Left lung (tissue), 10 donors: ENCODE data around the gene GSG1. TPM values are rescaled to one million over a fixed set of nuclear protein-coding genes. Genes with fewer than 3 reads are reported as not detected.

Experiments
- ATAC-seq: fragments of 200-7000 bp; cut with Tn5 transposase; one replicate; pipeline ENCODE4 v1.9.1; 2020; ENCODE audit warnings: moderate library complexity
- DNase-seq, 4 donors: peaks; one replicate each; pipeline ENCODE4 v3.0.0-alpha.2; 2013 to 2020
- H3K27ac ChIP-seq, 2 donors: fragments of 200-600 bp; sonication (generic) in 1 of 2; one replicate each; pipeline versions ENCODE4 v1.5.0 to v1.8.0; 2020 to 2021
- H3K27me3 ChIP-seq, 2 donors: fragments of 200-600 bp; sonication (generic) in 1 of 2; one replicate each; pipeline versions ENCODE4 v1.5.0 to v1.8.0; 2020 to 2021
- H3K36me3 ChIP-seq, 2 donors: fragments of 200-600 bp; sonication (generic) in 1 of 2; one replicate each; pipeline versions ENCODE4 v1.5.0 to v1.8.0; 2020 to 2021
- H3K4me1 ChIP-seq, 2 donors: fragments of 200-600 bp; one replicate each; pipeline ENCODE4 v1.8.0; 2021
- H3K4me3 ChIP-seq, 2 donors: fragments of 200-600 bp; sonication (generic) in 1 of 2; one replicate each; pipeline versions ENCODE4 v1.5.0 to v1.8.0; 2020 to 2021; ENCODE audit warnings: mild to moderate bottlenecking in 1 of 2
- H3K9me3 ChIP-seq, 2 donors: fragments of 200-600 bp; sonication (generic) in 1 of 2; one replicate each; pipeline versions ENCODE4 v1.5.0 to v1.8.0; 2020 to 2021
- intact Hi-C, 2 donors: fragments of 100-400 bp; cut with DNase I; formaldehyde crosslinking; loops; one replicate each; pipeline versions ENCODE4 v1.11.2 to v1.14.2; 2022
- polyA plus RNA-seq, 6 donors: library from polyadenylated mRNA; unstranded; fragments of 120-200 nt; gene quantifications; one replicate each; pipeline ENCODE4 v1.2.1, GENCODE V29; 2013; ENCODE audit not compliant: insufficient read length in 6 of 6
- total RNA-seq, 2 donors: library from RNA; stranded (reverse); fragmentation: NEBNext Ultra II Directional; extraction: Animal tissue kit (Norgen Biotek cat#: 25700); gene quantifications; one replicate each; pipeline ENCODE4 v1.2.1, GENCODE V29; 2021
- TF ChIP-seq, protein P1 (sequence below), 2 donors: fragments of 200-600 bp; sonication (generic) in 1 of 2; IDR thresholded peaks; one replicate each; pipeline versions ENCODE4 v1.5.0 to v1.8.0; 2021; ENCODE audit warnings: antibody characterized with exemption in 2 of 2
- donor health status: DM: no; HTN: yes; CAD: no.
- donor health status: DM: no; HTN: no; CAD: no.

GSG1 gene
- total and polyA plus RNA-seq, 8 donors = 0.26 to 0.75 (median 0.61) TPM; not detected in 1

DNA sequence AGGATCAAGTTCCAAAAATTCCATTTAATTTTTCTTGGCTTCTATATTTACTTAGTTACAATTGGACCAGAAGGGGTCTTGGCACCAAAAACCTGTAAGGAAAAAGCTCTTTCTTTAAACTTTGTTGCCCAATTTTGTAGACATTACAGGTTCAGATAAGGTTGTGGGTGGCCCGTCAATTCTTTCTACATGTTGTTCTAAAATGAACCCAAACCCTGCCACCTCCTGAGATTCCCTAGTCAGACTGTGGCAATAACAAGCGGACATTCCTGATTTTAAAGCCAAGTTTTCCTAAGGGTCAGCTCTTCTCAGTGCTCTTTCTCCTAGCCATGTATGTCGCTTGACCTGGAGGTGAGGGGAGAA lies 45.0 kb upstream of the GSG1 start:
- DNase-seq (no peak), ATAC-seq (no peak)
- Histone ChIP-seq H3K4me1 (peaks cover 22 to 45% of the 10 kb centered on the region in 2 donors), H3K27me3 (no peaks in the 10 kb centered on the region), H3K4me3 (no peak overlapping the region), H3K36me3 (no peaks in the 10 kb centered on the region), H3K27ac (peak overlapping the region in 1 of 2 donors; percentile 48), H3K9me3 (no peaks in the 10 kb centered on the region)
- TF ChIP-seq, protein P1, sequence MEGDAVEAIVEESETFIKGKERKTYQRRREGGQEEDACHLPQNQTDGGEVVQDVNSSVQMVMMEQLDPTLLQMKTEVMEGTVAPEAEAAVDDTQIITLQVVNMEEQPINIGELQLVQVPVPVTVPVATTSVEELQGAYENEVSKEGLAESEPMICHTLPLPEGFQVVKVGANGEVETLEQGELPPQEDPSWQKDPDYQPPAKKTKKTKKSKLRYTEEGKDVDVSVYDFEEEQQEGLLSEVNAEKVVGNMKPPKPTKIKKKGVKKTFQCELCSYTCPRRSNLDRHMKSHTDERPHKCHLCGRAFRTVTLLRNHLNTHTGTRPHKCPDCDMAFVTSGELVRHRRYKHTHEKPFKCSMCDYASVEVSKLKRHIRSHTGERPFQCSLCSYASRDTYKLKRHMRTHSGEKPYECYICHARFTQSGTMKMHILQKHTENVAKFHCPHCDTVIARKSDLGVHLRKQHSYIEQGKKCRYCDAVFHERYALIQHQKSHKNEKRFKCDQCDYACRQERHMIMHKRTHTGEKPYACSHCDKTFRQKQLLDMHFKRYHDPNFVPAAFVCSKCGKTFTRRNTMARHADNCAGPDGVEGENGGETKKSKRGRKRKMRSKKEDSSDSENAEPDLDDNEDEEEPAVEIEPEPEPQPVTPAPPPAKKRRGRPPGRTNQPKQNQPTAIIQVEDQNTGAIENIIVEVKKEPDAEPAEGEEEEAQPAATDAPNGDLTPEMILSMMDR (IDR thresholded peaks at IDR 0.05) = no peak
- intact Hi-C loops = no loop called here

DNA sequence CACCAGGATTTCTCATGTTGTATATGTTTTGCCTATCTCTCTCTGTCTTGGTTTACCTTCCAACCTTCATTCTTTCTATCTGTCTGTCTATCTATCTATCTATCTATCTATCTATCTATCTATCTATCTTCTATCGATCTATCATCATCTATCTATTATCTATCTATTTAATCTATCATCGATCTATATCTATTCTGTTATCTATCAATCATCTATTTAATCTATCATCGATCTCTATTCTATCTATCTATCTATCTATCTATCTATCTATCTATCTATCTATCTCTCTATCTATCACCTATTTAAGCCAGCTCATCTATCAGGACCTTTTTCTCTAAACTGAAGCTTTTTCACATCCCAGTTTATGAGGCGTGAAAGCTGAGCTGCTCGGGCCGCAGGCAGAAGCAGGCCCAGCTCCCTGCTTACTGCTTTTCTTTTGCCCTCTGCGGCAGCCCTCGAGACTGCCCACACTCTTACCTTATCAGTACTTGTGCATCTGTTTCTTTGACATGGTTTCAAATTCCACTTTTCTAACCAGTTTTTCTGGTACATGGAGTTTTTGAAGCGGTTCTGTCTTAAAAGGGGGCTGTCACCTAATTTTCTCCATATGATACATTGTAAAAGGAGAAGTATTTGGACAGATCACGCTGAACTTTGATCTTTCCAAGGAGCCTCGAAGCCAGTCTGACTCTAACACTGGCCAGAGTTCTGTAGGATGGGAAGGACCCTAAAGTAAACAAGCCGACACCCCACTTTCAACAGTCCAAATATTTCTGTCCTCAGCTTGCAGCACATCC lies 44.4 kb upstream of the GSG1 start:
- no peaks in the 10 kb centered on the region for H3K27me3 ChIP-seq
- no peaks in the 10 kb centered on the region for H3K36me3 ChIP-seq
- no peak overlapping the region for H3K4me3 ChIP-seq
- peaks cover 22 to 45% of the 10 kb centered on the region in 2 donors for H3K4me1 ChIP-seq
- DNase-seq (peak in 3 of 4 donors; percentile 48 to 89 (median 84)), ATAC-seq (peak; percentile 81)
- peak overlapping the region in 1 of 2 donors; percentile 48 for H3K27ac ChIP-seq
- intact Hi-C loops = no loop called here
- H3K9me3 ChIP-seq = no peaks in the 10 kb centered on the region
- TF ChIP-seq, protein P1 (IDR thresholded peaks at IDR 0.05) = no peak

DNA sequence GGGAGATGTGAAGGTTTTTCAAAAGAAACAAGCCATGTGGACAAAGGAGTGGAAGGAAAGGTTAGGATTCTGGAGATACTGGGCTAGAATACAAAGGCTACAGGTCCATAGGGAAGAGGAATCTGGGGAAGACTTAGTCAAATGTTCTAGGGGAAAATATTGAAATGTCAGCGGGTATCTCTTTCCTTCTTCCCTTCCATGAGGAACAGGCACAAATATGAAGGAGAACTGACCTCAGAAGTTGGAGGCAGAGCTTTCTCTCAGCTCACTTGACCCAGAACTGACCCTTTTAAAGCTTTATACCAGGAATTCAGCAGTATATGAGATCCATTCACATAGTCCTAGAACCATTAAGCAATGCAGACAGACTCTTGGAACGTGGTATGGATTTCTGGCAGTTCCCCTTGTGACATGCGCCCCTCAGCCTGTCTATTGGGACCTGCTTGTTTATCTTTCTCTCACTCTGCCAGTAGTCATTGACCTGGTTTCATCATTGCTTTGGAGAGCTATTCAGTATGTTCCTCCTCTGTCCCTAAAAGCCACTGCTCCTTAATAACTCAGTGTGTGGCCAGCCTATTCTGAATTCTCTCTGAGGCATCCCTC lies 43.0 kb upstream of the GSG1 start:
- TF ChIP-seq, protein P1 (IDR thresholded peaks at IDR 0.05) = no peak
- Histone ChIP-seq H3K4me1 (peaks cover 22 to 45% of the 10 kb centered on the region in 2 donors), H3K4me3 (no peak overlapping the region), H3K9me3 (no peaks in the 10 kb centered on the region), H3K27me3 (no peaks in the 10 kb centered on the region), H3K36me3 (no peaks in the 10 kb centered on the region), H3K27ac (no peak overlapping the region)
- ATAC-seq (peak; percentile 65), DNase-seq (peak in 2 of 4 donors; percentile 55 to 71)
- intact Hi-C loops = no loop called here

DNA sequence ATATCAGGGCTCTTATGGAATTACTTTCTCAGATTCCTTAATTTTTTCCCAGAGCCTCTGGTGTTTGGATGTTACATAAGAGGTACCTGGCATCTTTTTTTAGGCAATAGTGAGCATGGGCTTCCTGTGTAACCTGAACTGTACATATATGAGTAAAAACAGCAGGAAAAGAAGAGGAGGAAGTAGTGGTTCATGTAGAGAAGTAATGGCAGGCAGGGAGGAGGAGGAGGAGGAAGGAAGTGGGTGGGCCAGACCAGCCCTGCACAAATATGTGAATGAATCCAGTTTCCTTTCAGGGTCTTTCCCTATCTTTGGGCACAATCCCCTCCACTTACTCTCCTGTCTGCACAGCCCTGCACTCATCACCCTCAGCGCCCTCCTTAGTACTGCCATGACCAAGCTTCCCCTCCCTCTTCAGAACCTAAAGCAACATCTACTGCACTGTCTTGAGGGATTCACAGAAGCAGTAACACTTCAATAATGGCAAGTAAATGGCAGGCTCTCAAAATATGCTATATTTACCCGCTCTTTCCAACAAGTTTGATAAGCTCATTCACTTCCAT lies 40.9 kb upstream of the GSG1 start:
- Histone ChIP-seq H3K27me3 (no peaks in the 10 kb centered on the region), H3K27ac (peak overlapping the region in 1 of 2 donors; percentile 14), H3K4me3 (no peak overlapping the region), H3K9me3 (no peaks in the 10 kb centered on the region), H3K4me1 (peaks cover 22 to 45% of the 10 kb centered on the region in 2 donors), H3K36me3 (no peaks in the 10 kb centered on the region)
- intact Hi-C loops = no loop called here
- ATAC-seq (no peak), DNase-seq (no peak)
- TF ChIP-seq, protein P1 (IDR thresholded peaks at IDR 0.05) = no peak

DNA sequence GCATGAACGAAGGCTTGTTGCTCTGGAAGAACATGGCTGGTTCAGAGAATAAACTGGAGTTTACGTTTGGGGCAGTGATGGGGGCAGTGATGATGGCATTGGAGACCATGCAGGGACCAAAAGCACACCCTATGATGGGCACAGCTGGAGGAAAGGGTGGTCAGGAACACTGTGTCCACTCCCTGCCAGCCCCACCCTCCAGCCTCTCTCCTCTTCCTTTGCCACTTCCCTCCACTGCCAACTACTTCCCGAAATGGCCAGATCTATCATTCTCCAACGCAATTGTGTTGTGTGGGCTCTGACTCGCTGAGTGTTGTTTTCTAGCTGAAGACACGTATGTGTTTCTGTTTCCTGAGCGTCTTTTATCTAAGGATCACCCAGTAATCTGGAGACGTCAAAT lies 39.3 kb upstream of the GSG1 start:
- no peak for DNase-seq
- intact Hi-C loops = no loop called here
- ATAC-seq = no peak

More for the DNA sequence above, 39.3 kb upstream of the GSG1 start:
- Histone ChIP-seq H3K4me1 (peaks cover 13 to 35% of the 10 kb centered on the region in 2 donors), H3K4me3 (no peak overlapping the region), H3K27me3 (no peaks in the 10 kb centered on the region), H3K27ac (no peak overlapping the region), H3K36me3 (no peaks in the 10 kb centered on the region), H3K9me3 (no peaks in the 10 kb centered on the region)
- TF ChIP-seq, protein P1 (IDR thresholded peaks at IDR 0.05) = no peak
